CD4-positive, CD25-positive, alpha-beta regulatory T cell (primary cell): ENCODE data around the gene CD101. TPM values are rescaled to one million over a fixed set of nuclear protein-coding genes. Genes with fewer than 3 reads are reported as not detected.

Experiments used
- ATAC-seq, 2 donors: fragments of 150-1000 bp; cut with Tn5 transposase; one replicate each; pipeline ENCODE4 v1.10.0; 2021; ENCODE audit warnings: low read depth in 2 of 2, moderate number of reproducible peaks in 2 of 2, moderate library complexity in 1 of 2
- DNase-seq, 3 donors: peaks; one replicate each; pipeline versions ENCODE4 v3.0.0 to v3.0.0-alpha.2; 2012 to 2022; ENCODE audit warnings: mixed read lengths in 1 of 3
- H3K27ac ChIP-seq: one replicate; pipeline ENCODE4 v1.7.0; 2013; ENCODE audit warnings: mild to moderate bottlenecking, low read length; ENCODE audit not compliant: insufficient read depth, poor library complexity, severe bottlenecking
- H3K27me3 ChIP-seq: one replicate; pipeline ENCODE4 v1.7.0; 2013; ENCODE audit warnings: low read length; ENCODE audit not compliant: control insufficient read depth, insufficient read depth
- H3K36me3 ChIP-seq: one replicate; pipeline ENCODE4 v1.7.0; 2013; ENCODE audit warnings: mild to moderate bottlenecking, low read length, moderate library complexity; ENCODE audit not compliant: control insufficient read depth, insufficient read depth
- H3K4me1 ChIP-seq: 2 replicates; pipeline ENCODE4 v1.7.0; 2013; ENCODE audit warnings: mild to moderate bottlenecking, low read length; ENCODE audit not compliant: insufficient read depth, control insufficient read depth, poor library complexity, severe bottlenecking
- H3K4me3 ChIP-seq: one replicate; pipeline ENCODE4 v1.7.0; 2013; ENCODE audit warnings: low read depth, mild to moderate bottlenecking, low read length, moderate library complexity
- H3K9me3 ChIP-seq, 2 experiments: 1 replicate in 1 of 2; 2 replicates in 1 of 2; pipeline ENCODE4 v1.7.0; 2013; ENCODE audit warnings: low read length in 2 of 2, mild to moderate bottlenecking in 1 of 2, moderate library complexity in 1 of 2; ENCODE audit not compliant: control insufficient read depth in 2 of 2
- H3K27ac Mint-ChIP-seq, 3 donors: one replicate each; pipeline ENCODE4 v1.8.0; 2020 to 2022; ENCODE audit warnings: mild to moderate bottlenecking in 3 of 3, mixed read lengths in 3 of 3, moderate library complexity in 2 of 3
- H3K27me3 Mint-ChIP-seq: one replicate; pipeline ENCODE4 v1.8.0; 2022; ENCODE audit warnings: mild to moderate bottlenecking, mixed read lengths
- H3K36me3 Mint-ChIP-seq: one replicate; pipeline ENCODE4 v1.8.0; 2020; ENCODE audit warnings: mixed read lengths
- H3K4me1 Mint-ChIP-seq, 4 donors: one replicate each; pipeline ENCODE4 v1.8.0; 2020 to 2022; ENCODE audit warnings: mixed read lengths in 4 of 4, mild to moderate bottlenecking in 1 of 4
- H3K4me3 Mint-ChIP-seq, 4 donors: one replicate each; pipeline ENCODE4 v1.8.0; 2020 to 2022; ENCODE audit warnings: mild to moderate bottlenecking in 4 of 4, mixed read lengths in 4 of 4, moderate library complexity in 3 of 4
- H3K9me3 Mint-ChIP-seq, 7 donors: one replicate each; pipeline ENCODE4 v1.8.0; 2020 to 2022; ENCODE audit warnings: mixed read lengths in 7 of 7, mild to moderate bottlenecking in 3 of 7, moderate library complexity in 2 of 7
- polyA plus RNA-seq, 4 donors: library from polyadenylated mRNA; unstranded; fragments of 300-500 nt; fragmentation: Illumina TruSeq; gene quantifications; one replicate each; pipeline ENCODE4 v1.2.3, GENCODE V29; 2021
- total RNA-seq: library from RNA; stranded (reverse); gene quantifications from one replicate; pipeline ENCODE4 v1.2.3, GENCODE V29; 2022

CD101 gene
- total and polyA plus RNA-seq, 5 donors from 2014 or later, result 4.3 to 38.9 (median 14.9) TPM

DNA sequence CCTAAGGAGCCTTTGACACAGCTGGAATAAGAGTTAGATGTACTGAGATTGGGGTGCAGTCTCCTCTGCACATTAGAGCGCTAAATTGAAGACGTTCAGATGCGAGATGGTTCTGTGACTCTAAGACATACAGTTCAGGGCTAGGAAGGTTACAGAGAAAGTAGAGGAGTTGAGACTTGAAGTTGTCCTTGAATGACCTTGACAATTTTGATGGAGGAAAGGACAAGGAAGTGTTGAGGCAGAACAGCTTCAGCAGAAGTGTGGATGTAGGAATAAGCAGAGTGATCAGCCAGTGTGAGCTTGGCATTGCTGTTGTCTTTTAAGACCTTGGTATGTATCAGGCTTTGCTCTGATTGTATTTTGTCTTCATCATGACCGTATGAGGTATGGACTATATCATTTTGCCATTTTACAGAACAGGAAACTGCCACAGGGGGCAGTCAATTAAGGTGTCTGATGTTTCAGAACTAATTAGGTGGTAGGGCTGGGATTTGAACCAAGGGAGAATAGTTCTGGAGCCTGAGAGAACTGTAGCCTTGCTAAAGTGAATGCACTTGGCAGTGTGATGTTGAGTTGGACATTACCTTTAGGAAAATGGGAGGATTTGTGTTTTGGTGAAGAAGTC lies 67.8 kb downstream of the CD101 start:
- H3K27me3 Mint-ChIP-seq, result no peaks in the 10 kb centered on the region
- H3K4me1 ChIP-seq, result peaks cover 6% of the 10 kb centered on the region
- H3K36me3 Mint-ChIP-seq, result peaks cover 28% of the 10 kb centered on the region
- peaks cover 9% of the 10 kb centered on the region for H3K36me3 ChIP-seq
- no peaks in the 10 kb centered on the region for H3K27me3 ChIP-seq
- no peaks in the 10 kb centered on the region for H3K9me3 ChIP-seq
- H3K4me3 ChIP-seq, result peak overlapping the region; percentile 16
- no peak overlapping the region for H3K27ac ChIP-seq
- DNase-seq (peak in 1 of 3 donors; percentile 32), ATAC-seq (no peak)
- H3K9me3 Mint-ChIP-seq, result no peaks in the 10 kb centered on the region
- H3K27ac Mint-ChIP-seq, result peak overlapping the region; percentile 22 to 68 (median 39)
- peaks cover 24 to 49% (median 43%) of the 10 kb centered on the region in 4 donors for H3K4me1 Mint-ChIP-seq
- peak overlapping the region in 1 of 4 donors; percentile 17 for H3K4me3 Mint-ChIP-seq

DNA sequence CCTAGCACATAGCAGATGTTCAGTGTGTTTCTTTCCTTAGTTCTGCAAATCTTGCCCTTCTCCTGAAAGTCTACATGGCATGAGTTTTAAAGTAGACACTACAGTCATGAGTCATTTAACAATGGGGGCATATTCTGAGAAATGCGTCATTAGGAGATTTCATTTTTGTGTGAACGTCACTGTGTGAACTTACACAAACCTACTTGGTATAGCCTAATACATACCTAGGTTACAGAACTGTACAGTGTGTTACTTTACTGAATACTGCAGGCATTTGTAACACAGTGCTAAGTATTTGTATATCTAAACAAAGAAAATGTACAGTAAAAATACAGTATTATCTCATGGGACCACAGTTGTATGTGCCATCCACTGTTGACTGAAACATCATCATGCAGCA lies 68.6 kb downstream of the CD101 start:
- H3K4me1 ChIP-seq, result no peaks in the 10 kb centered on the region
- DNase-seq, result peak in 1 of 3 donors; percentile 42
- ATAC-seq, result peak; percentile 48 to 56
- no peak overlapping the region for H3K4me3 Mint-ChIP-seq
- H3K36me3 ChIP-seq, result peaks cover 15% of the 10 kb centered on the region
- H3K36me3 Mint-ChIP-seq, result peaks cover 36% of the 10 kb centered on the region
- H3K27ac ChIP-seq, result no peak overlapping the region
- H3K9me3 Mint-ChIP-seq, result no peaks in the 10 kb centered on the region
- no peaks in the 10 kb centered on the region for H3K9me3 ChIP-seq
- no peaks in the 10 kb centered on the region for H3K27me3 Mint-ChIP-seq
- no peak overlapping the region for H3K27ac Mint-ChIP-seq
- no peak overlapping the region for H3K4me3 ChIP-seq
- peaks cover 24 to 46% (median 38%) of the 10 kb centered on the region in 4 donors for H3K4me1 Mint-ChIP-seq
- H3K27me3 ChIP-seq, result no peaks in the 10 kb centered on the region

DNA sequence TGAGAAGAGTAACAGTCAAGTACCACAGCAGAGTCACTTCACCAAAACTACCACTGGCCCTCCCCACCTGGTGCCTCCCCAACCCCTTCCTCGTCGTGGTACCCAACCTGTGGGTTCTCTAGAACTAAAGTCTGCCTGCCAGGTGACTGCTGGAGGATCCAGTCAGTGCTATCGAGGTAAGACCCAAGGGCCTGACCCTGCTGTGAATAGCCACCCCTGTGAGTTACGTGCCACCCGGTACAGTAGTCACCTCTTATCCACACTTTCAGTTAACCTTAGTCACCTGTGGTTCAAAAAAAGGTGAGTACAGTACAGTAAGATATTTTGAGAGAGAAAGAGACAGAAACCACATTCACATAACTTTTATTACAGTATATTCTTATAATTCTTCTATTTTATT lies 75.1 kb downstream of the CD101 start:
- no peak overlapping the region for H3K27ac Mint-ChIP-seq
- H3K36me3 Mint-ChIP-seq, result peaks cover 49% of the 10 kb centered on the region
- DNase-seq (no peak), ATAC-seq (no peak)
- peaks cover 0 to 5% (median 2%) of the 10 kb centered on the region in 4 donors for H3K4me1 Mint-ChIP-seq
- H3K9me3 Mint-ChIP-seq, result no peaks in the 10 kb centered on the region
- Histone ChIP-seq H3K4me3 (no peak overlapping the region), H3K27ac (no peak overlapping the region), H3K27me3 (no peaks in the 10 kb centered on the region), H3K9me3 (no peaks in the 10 kb centered on the region), H3K4me1 (no peaks in the 10 kb centered on the region), H3K36me3 (peaks cover 79% of the 10 kb centered on the region)
- H3K4me3 Mint-ChIP-seq, result peak overlapping the region in 1 of 4 donors; percentile 11
- no peaks in the 10 kb centered on the region for H3K27me3 Mint-ChIP-seq

- ATAC-seq (peak; percentile 82 to 88), DNase-seq (peak in 1 of 3 donors; percentile 45)
- Histone ChIP-seq H3K9me3 (no peaks in the 10 kb centered on the region), H3K27ac (no peak overlapping the region), H3K36me3 (peaks cover 85% of the 10 kb centered on the region), H3K4me1 (no peaks in the 10 kb centered on the region), H3K27me3 (no peaks in the 10 kb centered on the region), H3K4me3 (no peak overlapping the region)
- peaks cover 48% of the 10 kb centered on the region for H3K36me3 Mint-ChIP-seq
- H3K4me1 Mint-ChIP-seq, result peaks cover 0 to 4% (median under 1%) of the 10 kb centered on the region in 4 donors
- H3K4me3 Mint-ChIP-seq, result no peak overlapping the region
- H3K27me3 Mint-ChIP-seq, result no peaks in the 10 kb centered on the region
- H3K27ac Mint-ChIP-seq, result peak overlapping the region; percentile 31 to 76 (median 47)
- H3K9me3 Mint-ChIP-seq, result no peaks in the 10 kb centered on the region
Measured at GRCh38 chr1:117077267-117077666, 75.7 kb downstream of the CD101 start.

- H3K27me3 Mint-ChIP-seq, result no peaks in the 10 kb centered on the region
- DNase-seq (no peak), ATAC-seq (no peak)
- Histone ChIP-seq H3K4me3 (no peak overlapping the region), H3K36me3 (peaks cover 86% of the 10 kb centered on the region), H3K27ac (no peak overlapping the region), H3K27me3 (no peaks in the 10 kb centered on the region), H3K4me1 (no peaks in the 10 kb centered on the region), H3K9me3 (no peaks in the 10 kb centered on the region)
- peaks cover 53% of the 10 kb centered on the region for H3K36me3 Mint-ChIP-seq
- H3K27ac Mint-ChIP-seq, result peak overlapping the region in 1 of 3 donors; percentile 48
- H3K4me1 Mint-ChIP-seq, result peaks cover 0 to 2% (median 0%) of the 10 kb centered on the region in 4 donors
- no peak overlapping the region for H3K4me3 Mint-ChIP-seq
- no peaks in the 10 kb centered on the region for H3K9me3 Mint-ChIP-seq
Measured at GRCh38 chr1:117079737-117080136, 78.2 kb downstream of the CD101 start.

DNA sequence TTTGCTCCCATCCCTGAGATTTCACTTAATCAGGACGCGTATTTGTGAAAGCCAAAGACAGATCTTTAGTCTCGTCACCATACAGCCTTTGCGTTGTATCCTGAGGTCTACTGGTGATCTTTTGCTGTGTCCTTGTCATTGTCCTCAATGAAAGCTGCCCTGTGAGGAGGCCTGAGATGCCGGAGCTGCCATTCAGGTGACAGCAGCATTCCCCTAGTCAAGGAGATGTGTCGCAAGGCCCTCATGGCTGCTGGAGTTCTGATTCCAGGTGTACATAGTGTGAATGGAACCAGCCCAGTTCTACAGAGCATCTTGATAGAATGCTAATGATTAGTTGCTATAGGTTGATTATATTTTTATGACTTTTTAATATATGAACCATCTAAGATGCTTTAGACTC lies 82.7 kb downstream of the CD101 start:
- Histone ChIP-seq H3K4me3 (no peak overlapping the region), H3K27me3 (no peaks in the 10 kb centered on the region), H3K4me1 (no peaks in the 10 kb centered on the region), H3K9me3 (no peaks in the 10 kb centered on the region), H3K36me3 (peaks cover 63% of the 10 kb centered on the region), H3K27ac (no peak overlapping the region)
- no peak overlapping the region for H3K27ac Mint-ChIP-seq
- H3K4me3 Mint-ChIP-seq, result no peak overlapping the region
- no peaks in the 10 kb centered on the region for H3K27me3 Mint-ChIP-seq
- ATAC-seq (no peak), DNase-seq (no peak)
- no peaks in the 10 kb centered on the region for H3K4me1 Mint-ChIP-seq
- no peaks in the 10 kb centered on the region for H3K9me3 Mint-ChIP-seq
- peaks cover 37% of the 10 kb centered on the region for H3K36me3 Mint-ChIP-seq

Other genes with a start within 250 kb of the CD101 start
- 192 TPM for gene CD2, start 247.3 kb upstream of the CD101 start, total RNA-seq
- gene CD2, start 247.3 kb upstream of the CD101 start, polyA plus RNA-seq, result 100 to 1,000 TPM; 341 to 457 (median 393) TPM
- gene PTGFRN, start 91.8 kb upstream of the CD101 start, total RNA-seq, result 0.10 TPM
- gene PTGFRN, start 91.8 kb upstream of the CD101 start, polyA plus RNA-seq, result under 1 TPM in 2 of 4 donors, not detected in 2; 0.02 to 0.17 TPM
- gene TTF2, start 58.6 kb downstream of the CD101 start, total RNA-seq, result 58.9 TPM
- gene TTF2, start 58.6 kb downstream of the CD101 start, polyA plus RNA-seq, result 10 to 100 TPM in 2 of 4 donors, 1 to 10 TPM in 2; 5.3 to 13.0 (median 9.7) TPM
- 0.84 TPM for gene TRIM45, start 120.0 kb downstream of the CD101 start, total RNA-seq
- gene TRIM45, start 120.0 kb downstream of the CD101 start, polyA plus RNA-seq, result under 1 TPM in 3 of 4 donors, not detected in 1; 0.05 to 0.16 (median 0.06) TPM
- not detected for gene VTCN1, start 209.2 kb downstream of the CD101 start, total RNA-seq
- not detected for gene VTCN1, start 209.2 kb downstream of the CD101 start, polyA plus RNA-seq